ENCODE measurements around the gene PCNA. TPM values are rescaled to one million over a fixed set of nuclear protein-coding genes. Genes with fewer than 3 reads are reported as not detected.
A peak's percentile ranks its signal among the peaks of the same experiment; 100 is the strongest.

Gene PCNA
- total and polyA plus RNA-seq, 2 of the 4 experiments (the other 2 are of a cell fraction), result 155 to 213 TPM

GRCh38 chr20:5100684-5101347 is 18.9 kb downstream of the PCNA start:
- dilution Hi-C loops (cut with HindIII; ENCODE audit: low sequenced_read_pairs, unreplicated experiment), result no loop called here
- in situ Hi-C loops (cut with MboI; ENCODE audit: low sequenced_read_pairs), result no loop called here

More at GRCh38 chr20:5100684-5101347, 18.9 kb downstream of the PCNA start:
- Histone ChIP-seq H2BK20ac (ENCODE audit: low read depth, low read length) (no peak overlapping the region; the same call in 1 of the 2 replicates), H3K27me3 (ENCODE audit: control insufficient read depth, insufficient read depth, low read length) (no peaks in the 10 kb centered on the region), H3K9me1 (ENCODE audit: insufficient read depth, low read length) (no peaks in the 10 kb centered on the region; the same call in 1 of the 2 replicates), H2AFZ (replicated peaks; ENCODE audit: low read length, poor library complexity) (no peak overlapping the region), H3K4me1 (ENCODE audit: control insufficient read depth, insufficient read depth, low read length) (no peaks in the 10 kb centered on the region), H4K20me1 (ENCODE audit: insufficient read depth, low read length) (peaks cover 4% of the 10 kb centered on the region; the same call in 1 of the 2 replicates), H3K4me3 (ENCODE audit: insufficient read depth, low read depth, low read length) (no peak overlapping the region), H2BK15ac (ENCODE audit: low read depth, low read length) (no peak overlapping the region), H3K27ac (ENCODE audit: insufficient read depth, low read length) (no peak overlapping the region), H3K79me1 (ENCODE audit: low read depth in 1 of 2, low read length in 2 of 2) (peaks cover 11 to 20% of the 10 kb centered on the region in 2 experiments; a peak in 3 of 4 replicates), H3K23ac (ENCODE audit: low read depth, low read length) (no peak overlapping the region), H3K14ac (replicated peaks; ENCODE audit: low read depth, low read length) (no peak overlapping the region), H3K56ac (ENCODE audit: extremely low read depth, insufficient read depth, low read length) (no peak overlapping the region; the same call in 1 of the 2 replicates), H2AK5ac (ENCODE audit: low read depth, low read length) (no peak overlapping the region), H4K8ac (ENCODE audit: low read depth in 2 of 2, low read length in 2 of 2) (no peak overlapping the region), H3K36me3 (ENCODE audit: control insufficient read depth, insufficient read depth, low read length) (peaks cover 42% of the 10 kb centered on the region), H3K9ac (ENCODE audit: low read depth, low read length) (no peak overlapping the region), H4K91ac (ENCODE audit: insufficient read depth, low read depth, low read length) (no peak overlapping the region), H2BK5ac (ENCODE audit: low read depth, low read length, poor library complexity, severe bottlenecking) (no peak overlapping the region), H2AK9ac (replicated peaks; ENCODE audit: low read depth, low read length, poor library complexity) (no peak overlapping the region), H3K4me2 (ENCODE audit: low read depth, low read length) (no peak overlapping the region), H4K5ac (ENCODE audit: low read depth, low read length) (no peak overlapping the region), H3K9me3 (ENCODE audit: control insufficient read depth, insufficient read depth, low read length) (no peaks in the 10 kb centered on the region), H3K18ac (ENCODE audit: low read depth, low read length) (no peak overlapping the region), H2BK120ac (ENCODE audit: low read depth, low read length) (no peak overlapping the region), H3K4ac (ENCODE audit: low read depth, low read length) (no peak overlapping the region)
- TF ChIP-seq SMC3 (IDR thresholded peaks at IDR 0.05; ENCODE audit: low read depth, low read length), result peak; percentile 88
- TF ChIP-seq BHLHE40 (IDR thresholded peaks at IDR 0.05; ENCODE audit: low read depth, low read length), result no peak
- peak; percentile 85 for TF ChIP-seq RAD21 (IDR thresholded peaks at IDR 0.05; ENCODE audit: low read length)
- peak; percentile 84 for TF ChIP-seq CTCF (conservative IDR thresholded peaks at IDR 0.05; ENCODE audit: low read depth, low read length)
- TF ChIP-seq ELK1 (IDR thresholded peaks at IDR 0.05; ENCODE audit: borderline replicate concordance, low read depth, low read length), result no peak
- ATAC-seq (ENCODE audit: low read depth) (peak; percentile 96), DNase-seq (peak; percentile 66)
- intact Hi-C loops (cut with micrococcal nuclease), result loop anchor here (1.0 to 5.0 kb wide), 4 partner anchors 129 to 494 kb away; no protein-coding TSS in a partner anchor
- ChIA-PET CTCF (interaction anchor here (0.6 to 1.6 kb wide), 10 partner anchors 34 to 359 kb away, joined by 3 to 6 read pairs (median 3); no protein-coding TSS in a partner anchor), POLR2A (ENCODE audit: unreplicated experiment) (no interaction called here)
- BruUV-seq (replicated peaks), result no TSS peak
- WGBS, 2 experiments (ENCODE audit: extremely low coverage in 2 of 2, insufficient read length in 1 of 2), result no CpG with 5 or more reads among the region's 9 CpGs
